Activated T-cell treated with anti-CD3 and anti-CD28 coated beads, Interleukin-2, amount 50 U/mL, for 72 hours (primary cell): Measurements from ENCODE around the gene ADGRB3. TPM values are rescaled to one million over a fixed set of nuclear protein-coding genes. Genes with fewer than 3 reads are reported as not detected.

Source experiments
- ATAC-seq, 2 donors: fragments of 150-1000 bp; cut with Tn5 transposase; replicated peaks in 1 of 2; 2 replicates each; pipeline ENCODE4 v1.10.0; 2021; ENCODE audit warnings: moderate library complexity in 2 of 2, mild to moderate bottlenecking in 1 of 2
- DNase-seq, 2 donors: peaks; one replicate each; pipeline ENCODE4 v3.0.0; 2021 to 2022; ENCODE audit warnings: mixed read lengths in 1 of 2
- H3K27ac Mint-ChIP-seq: one replicate; pipeline ENCODE4 v1.8.0; 2022; ENCODE audit warnings: mild to moderate bottlenecking, moderate library complexity, mixed read lengths
- H3K27me3 Mint-ChIP-seq: one replicate; pipeline ENCODE4 v1.8.0; 2022; ENCODE audit warnings: low read depth, mixed read lengths
- H3K36me3 Mint-ChIP-seq, 2 donors: one replicate each; pipeline ENCODE4 v1.8.0; 2022; ENCODE audit warnings: mixed read lengths in 2 of 2, mild to moderate bottlenecking in 1 of 2; ENCODE audit not compliant: insufficient read depth in 2 of 2
- H3K4me1 Mint-ChIP-seq: one replicate; pipeline ENCODE4 v1.8.0; 2022; ENCODE audit warnings: low read depth, mixed read lengths
- H3K4me3 Mint-ChIP-seq, 2 donors: one replicate each; pipeline ENCODE4 v1.8.0; 2022; ENCODE audit warnings: mild to moderate bottlenecking in 2 of 2, mixed read lengths in 2 of 2, moderate library complexity in 2 of 2
- H3K9me3 Mint-ChIP-seq, 2 donors: one replicate each; pipeline ENCODE4 v1.8.0; 2022; ENCODE audit warnings: mixed read lengths in 2 of 2
- total RNA-seq, 2 donors: library from RNA; stranded (reverse); gene quantifications; one replicate each; pipeline ENCODE4 v1.2.3, GENCODE V29; 2022

The ADGRB3 gene
- total RNA-seq, 2 donors from 2014 or later: not detected

- ATAC-seq (no peak), DNase-seq (no peak)
- Mint-ChIP-seq H3K27me3 (no peaks in the 10 kb centered on the region), H3K4me3 (no peak overlapping the region), H3K27ac (no peak overlapping the region), H3K36me3 (no peaks in the 10 kb centered on the region), H3K9me3 (peaks cover 0 to 6% of the 10 kb centered on the region in 2 donors), H3K4me1 (no peaks in the 10 kb centered on the region)
These were observed 748.5 kb downstream of the ADGRB3 start for GRCh38 chr6:69383627-69384026.

- Mint-ChIP-seq H3K9me3 (peaks cover 0 to 2% of the 10 kb centered on the region in 2 donors), H3K27me3 (no peaks in the 10 kb centered on the region), H3K4me3 (no peak overlapping the region), H3K36me3 (no peaks in the 10 kb centered on the region), H3K4me1 (no peaks in the 10 kb centered on the region), H3K27ac (no peak overlapping the region)
- ATAC-seq: no peak
- DNase-seq: no peak
These were observed 751.3 kb downstream of the ADGRB3 start for GRCh38 chr6:69386426-69386825.

DNA sequence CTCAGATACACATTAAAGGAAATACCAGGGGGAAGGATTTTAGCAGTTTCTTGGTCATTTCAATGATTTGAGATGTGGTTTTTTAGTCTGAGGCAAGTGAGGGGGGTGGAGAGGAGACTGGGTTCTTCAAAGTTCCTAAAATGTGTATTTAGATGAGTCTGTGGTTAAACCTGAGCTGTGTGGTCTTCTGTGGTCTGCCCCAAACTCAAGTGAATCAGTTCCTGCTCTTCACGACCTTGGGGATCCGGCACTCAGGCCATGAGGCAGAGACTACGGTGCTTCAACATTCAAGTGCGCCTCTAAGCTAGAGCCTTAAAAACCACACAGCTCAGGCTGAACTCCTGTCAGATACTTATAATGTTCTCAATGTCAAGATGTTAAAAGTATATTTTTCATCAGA lies 755.0 kb downstream of the ADGRB3 start:
- Mint-ChIP-seq H3K4me1 (no peaks in the 10 kb centered on the region), H3K36me3 (no peaks in the 10 kb centered on the region), H3K27me3 (no peaks in the 10 kb centered on the region), H3K27ac (no peak overlapping the region), H3K4me3 (no peak overlapping the region), H3K9me3 (peaks cover 0 to 1% of the 10 kb centered on the region in 2 donors)
- DNase-seq (no peak), ATAC-seq (no peak)

GRCh38 chr6:69391106-69391505 lies 756.0 kb downstream of the ADGRB3 start:
- Mint-ChIP-seq H3K4me1 (no peaks in the 10 kb centered on the region), H3K4me3 (no peak overlapping the region), H3K27me3 (no peaks in the 10 kb centered on the region), H3K36me3 (no peaks in the 10 kb centered on the region), H3K9me3 (peaks cover 0 to 1% of the 10 kb centered on the region in 2 donors), H3K27ac (no peak overlapping the region)
- DNase-seq (no peak), ATAC-seq (no peak)

DNA sequence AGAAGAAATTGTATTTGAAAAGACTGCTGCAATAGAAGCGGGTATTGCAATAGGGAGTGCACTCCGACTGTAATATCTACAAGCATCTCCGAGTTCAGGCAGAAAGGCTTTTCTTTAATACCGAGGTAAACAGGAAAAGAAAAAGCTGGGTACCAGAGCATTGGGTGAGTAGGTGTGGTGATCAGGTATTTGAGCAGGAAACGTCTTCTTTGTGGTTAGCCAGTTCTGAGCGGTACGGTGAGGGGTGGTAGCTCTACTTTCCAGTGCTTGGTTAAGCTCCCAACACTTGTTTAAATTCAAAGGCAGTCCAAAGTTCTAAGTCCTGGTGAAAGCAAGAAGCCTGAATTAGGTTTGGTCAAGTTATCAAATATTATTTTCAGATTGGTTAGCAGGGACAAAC lies 757.7 kb downstream of the ADGRB3 start:
- no peak overlapping the region for H3K4me3 Mint-ChIP-seq
- H3K4me1 Mint-ChIP-seq: no peaks in the 10 kb centered on the region
- no peaks in the 10 kb centered on the region for H3K9me3 Mint-ChIP-seq
- no peaks in the 10 kb centered on the region for H3K36me3 Mint-ChIP-seq
- no peak overlapping the region for H3K27ac Mint-ChIP-seq
- DNase-seq: peak in 1 of 2 donors; percentile 0
- no peaks in the 10 kb centered on the region for H3K27me3 Mint-ChIP-seq
- no peak for ATAC-seq

DNA sequence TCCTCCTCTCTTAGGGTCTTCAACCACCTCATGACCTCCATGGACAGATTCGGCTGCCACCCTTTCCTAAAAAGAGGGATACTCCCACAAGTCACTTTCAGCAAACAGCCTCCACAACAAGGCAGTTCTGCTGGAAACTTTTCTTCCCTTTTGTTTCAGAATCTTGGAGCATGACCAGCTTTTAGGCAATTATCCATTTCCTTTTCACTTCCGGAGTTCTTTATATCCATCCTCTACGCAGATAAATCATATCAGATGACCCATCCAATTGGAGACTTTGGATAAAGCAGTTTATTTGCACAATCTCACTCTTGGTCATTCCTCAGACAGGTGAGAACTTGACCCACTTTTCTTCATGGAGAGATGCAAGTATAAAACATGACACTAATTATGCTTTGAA lies 763.2 kb downstream of the ADGRB3 start:
- H3K9me3 Mint-ChIP-seq: no peaks in the 10 kb centered on the region
- no peak overlapping the region for H3K27ac Mint-ChIP-seq
- no peak overlapping the region for H3K4me3 Mint-ChIP-seq
- DNase-seq (no peak), ATAC-seq (no peak)
- H3K27me3 Mint-ChIP-seq: no peaks in the 10 kb centered on the region
- no peaks in the 10 kb centered on the region for H3K36me3 Mint-ChIP-seq
- no peaks in the 10 kb centered on the region for H3K4me1 Mint-ChIP-seq

GRCh38 chr6:69398729-69399128 lies 763.6 kb downstream of the ADGRB3 start:
- Mint-ChIP-seq H3K4me3 (no peak overlapping the region), H3K9me3 (no peaks in the 10 kb centered on the region), H3K27ac (no peak overlapping the region)

DNA sequence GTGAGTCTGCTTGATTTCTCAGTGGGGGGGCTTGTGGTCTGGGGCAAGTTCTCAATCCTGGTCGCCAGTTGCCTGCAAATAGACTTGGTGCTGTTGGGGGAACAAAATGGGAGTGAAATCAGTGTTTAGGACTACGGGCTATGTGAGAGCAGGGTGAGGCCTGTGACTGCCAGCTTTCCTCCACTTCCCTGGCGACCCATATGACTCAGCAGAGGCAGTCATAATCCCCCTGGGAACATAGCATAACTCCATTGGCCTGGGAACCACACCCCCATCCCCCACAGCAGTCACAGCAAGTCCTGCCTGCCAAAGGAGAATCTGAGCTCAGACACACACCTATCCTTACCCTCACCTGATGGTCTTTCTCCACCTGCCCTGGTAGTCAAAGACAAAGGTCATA lies 773.8 kb downstream of the ADGRB3 start:
- H3K9me3 Mint-ChIP-seq: peaks cover 3 to 14% of the 10 kb centered on the region in 2 donors
- no peaks in the 10 kb centered on the region for H3K4me1 Mint-ChIP-seq
- no peaks in the 10 kb centered on the region for H3K27me3 Mint-ChIP-seq
- no peak overlapping the region for H3K27ac Mint-ChIP-seq
- H3K36me3 Mint-ChIP-seq: no peaks in the 10 kb centered on the region
- H3K4me3 Mint-ChIP-seq: no peak overlapping the region
- no peak for DNase-seq
- ATAC-seq: no peak

More at GRCh38 chr6:69398729-69399128, 763.6 kb downstream of the ADGRB3 start:
- Mint-ChIP-seq H3K4me1 (no peaks in the 10 kb centered on the region), H3K27me3 (no peaks in the 10 kb centered on the region), H3K36me3 (no peaks in the 10 kb centered on the region)
- ATAC-seq (no peak), DNase-seq (no peak)

DNA sequence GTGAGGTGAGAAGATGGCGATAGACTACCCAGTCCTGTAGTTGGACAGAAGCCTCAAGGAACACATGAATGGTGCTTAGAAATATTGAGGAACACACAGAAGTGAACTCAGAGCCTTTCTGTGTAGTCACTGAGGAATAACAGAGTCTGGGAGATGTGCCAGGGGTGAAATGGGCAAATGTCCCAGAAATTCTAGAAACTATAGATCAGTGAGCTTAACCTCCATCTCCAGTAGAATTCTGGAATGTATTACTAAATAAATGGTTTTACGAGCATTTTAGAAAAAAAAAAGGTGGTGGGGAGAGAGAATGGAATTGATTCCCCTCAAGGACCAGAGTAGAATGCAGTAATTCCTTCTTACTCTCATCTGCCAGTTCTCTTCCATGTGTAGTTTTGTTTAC lies 781.7 kb downstream of the ADGRB3 start:
- no peaks in the 10 kb centered on the region for H3K4me1 Mint-ChIP-seq
- no peaks in the 10 kb centered on the region for H3K27me3 Mint-ChIP-seq
- no peak overlapping the region for H3K4me3 Mint-ChIP-seq
- DNase-seq (no peak), ATAC-seq (no peak)
- no peak overlapping the region for H3K27ac Mint-ChIP-seq
- peaks cover 0 to 1% of the 10 kb centered on the region in 2 donors for H3K36me3 Mint-ChIP-seq
- peaks cover 0 to 2% of the 10 kb centered on the region in 2 donors for H3K9me3 Mint-ChIP-seq

GRCh38 chr6:69421269-69421668 lies 786.2 kb downstream of the ADGRB3 start:
- no peak for ATAC-seq
- H3K4me1 Mint-ChIP-seq: no peaks in the 10 kb centered on the region
- no peak overlapping the region for H3K27ac Mint-ChIP-seq
- H3K9me3 Mint-ChIP-seq: peaks cover 0 to 4% of the 10 kb centered on the region in 2 donors
- no peak overlapping the region for H3K4me3 Mint-ChIP-seq
- DNase-seq: no peak
- H3K27me3 Mint-ChIP-seq: no peaks in the 10 kb centered on the region
- H3K36me3 Mint-ChIP-seq: peaks cover 0 to 1% of the 10 kb centered on the region in 2 donors

DNA sequence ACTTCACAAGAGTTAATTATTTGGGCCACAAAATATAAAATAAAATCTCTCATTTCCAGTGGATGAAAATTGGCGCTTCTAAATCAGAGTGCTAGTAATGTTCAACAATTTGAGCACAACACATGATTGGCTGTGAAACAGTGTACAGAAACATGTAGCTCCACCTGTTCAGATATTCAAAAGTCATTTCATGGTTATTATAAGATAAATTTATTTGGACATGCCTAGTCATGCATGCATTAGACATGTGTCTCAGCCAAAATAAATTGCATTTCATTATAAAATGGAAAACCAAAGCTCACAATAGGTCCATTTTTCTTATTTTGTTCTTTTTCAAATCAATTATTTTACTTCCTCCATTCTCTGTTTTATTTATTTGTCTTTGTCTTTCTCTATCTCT lies 786.9 kb downstream of the ADGRB3 start:
- peaks cover 0 to 1% of the 10 kb centered on the region in 2 donors for H3K36me3 Mint-ChIP-seq
- DNase-seq: no peak
- H3K27me3 Mint-ChIP-seq: no peaks in the 10 kb centered on the region
- H3K4me3 Mint-ChIP-seq: no peak overlapping the region
- ATAC-seq: no peak
- H3K27ac Mint-ChIP-seq: no peak overlapping the region
- H3K9me3 Mint-ChIP-seq: peaks cover 0 to 4% of the 10 kb centered on the region in 2 donors
- H3K4me1 Mint-ChIP-seq: no peaks in the 10 kb centered on the region

- Mint-ChIP-seq H3K9me3 (peaks cover 0 to 4% of the 10 kb centered on the region in 2 donors), H3K27ac (no peak overlapping the region), H3K4me3 (no peak overlapping the region), H3K4me1 (no peaks in the 10 kb centered on the region), H3K27me3 (no peaks in the 10 kb centered on the region), H3K36me3 (peaks cover 0 to 1% of the 10 kb centered on the region in 2 donors)
- ATAC-seq (no peak), DNase-seq (no peak)
These were observed 787.4 kb downstream of the ADGRB3 start for GRCh38 chr6:69422475-69422874.

DNA sequence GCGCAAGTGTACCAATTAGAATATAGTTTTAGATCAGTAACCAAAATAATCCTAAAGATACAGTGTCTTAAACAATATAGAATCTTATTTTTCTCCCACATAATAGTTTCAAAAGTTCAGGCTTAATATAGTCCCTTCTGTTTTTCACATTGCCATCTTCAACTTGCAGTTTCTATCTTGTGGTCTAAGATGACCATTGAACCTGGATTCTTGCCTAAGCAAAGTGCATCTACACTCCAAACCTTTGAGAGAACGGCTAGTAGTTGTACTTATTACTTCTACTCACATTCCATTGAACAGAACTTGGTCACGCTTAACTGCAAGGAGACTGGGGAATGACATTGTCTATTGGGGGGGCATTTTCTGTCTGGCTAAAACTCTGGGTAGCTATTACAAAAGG lies 788.7 kb downstream of the ADGRB3 start:
- Mint-ChIP-seq H3K36me3 (no peaks in the 10 kb centered on the region), H3K4me3 (no peak overlapping the region), H3K27ac (no peak overlapping the region), H3K9me3 (peaks cover 0 to 4% of the 10 kb centered on the region in 2 donors), H3K27me3 (no peaks in the 10 kb centered on the region), H3K4me1 (no peaks in the 10 kb centered on the region)
- no peak for ATAC-seq
- DNase-seq: no peak

GRCh38 chr6:69424581-69424980 lies 789.5 kb downstream of the ADGRB3 start:
- Mint-ChIP-seq H3K27me3 (no peaks in the 10 kb centered on the region), H3K9me3 (peaks cover 0 to 4% of the 10 kb centered on the region in 2 donors), H3K27ac (no peak overlapping the region), H3K4me1 (no peaks in the 10 kb centered on the region), H3K4me3 (no peak overlapping the region), H3K36me3 (no peaks in the 10 kb centered on the region)
- no peak for DNase-seq
- ATAC-seq: no peak
